WTC11 (cell line): ENCODE measurements around the gene S100PBP. TPM values are rescaled to one million over a fixed set of nuclear protein-coding genes. Genes with fewer than 3 reads are reported as not detected.

ENCODE experiments used
- ATAC-seq: fragments of 200-7000 bp; cut with Tn5 transposase; 2 replicates; pipeline ENCODE4 v1.10.0; 2021; ENCODE audit warnings: mild to moderate bottlenecking, moderate library complexity
- CTCF ChIA-PET: fragments of 300-600 bp; sonication (Branson Sonifier 250); formaldehyde crosslinking; loops from one replicate; lab custom pipeline; 2021; ENCODE audit warnings: antibody characterized with exemption; lab: Charles Lee
- POLR2A ChIA-PET: fragments of 350-600 bp; sonication (Branson Sonifier 250); formaldehyde crosslinking; loops from one replicate; lab custom pipeline; 2021; ENCODE audit warnings: antibody characterized with exemption; lab: Charles Lee
- DNase-seq: peaks from one replicate; pipeline ENCODE4 v3.0.0; 2021; ENCODE audit warnings: low spot score
- H3K27ac Mint-ChIP-seq: 2 replicates; pipeline ENCODE4 v1.8.0; 2021; ENCODE audit warnings: mixed read lengths
- H3K27me3 Mint-ChIP-seq: 2 replicates; pipeline ENCODE4 v1.8.0; 2021; ENCODE audit warnings: low read depth, mild to moderate bottlenecking, moderate library complexity, mixed read lengths
- H3K36me3 Mint-ChIP-seq: 2 replicates; pipeline ENCODE4 v1.8.0; 2021; ENCODE audit warnings: mixed read lengths
- H3K4me1 Mint-ChIP-seq: 2 replicates; pipeline ENCODE4 v1.8.0; 2022; ENCODE audit warnings: mixed read lengths
- H3K4me3 Mint-ChIP-seq: 2 replicates; pipeline ENCODE4 v1.8.0; 2021; ENCODE audit warnings: mild to moderate bottlenecking, moderate library complexity, mixed read lengths
- H3K9me3 Mint-ChIP-seq: 2 replicates; pipeline ENCODE4 v1.8.0; 2021; ENCODE audit warnings: mixed read lengths
- CDX4 ChIP-seq: fragments of 250-450 bp; sonication (Bioruptor Pico); IDR thresholded peaks from 2 replicates; pipeline ENCODE4 v1.9.0; 2021; ENCODE audit warnings: moderate library complexity, mild to moderate bottlenecking, inconsistent platforms, borderline replicate concordance
- E2F5 ChIP-seq: sonication (generic); formaldehyde crosslinking; IDR thresholded peaks from 2 replicates; pipeline ENCODE4 v1.8.1; 2022; ENCODE audit warnings: mild to moderate bottlenecking, moderate library complexity, missing genetic modification reagents
- FOXJ3 ChIP-seq: sonication (generic); formaldehyde crosslinking; IDR thresholded peaks from 2 replicates; pipeline ENCODE4 v1.9.0; 2021; ENCODE audit warnings: missing genetic modification reagents, mild to moderate bottlenecking, borderline replicate concordance
- GABPB1 ChIP-seq: sonication (generic); formaldehyde crosslinking; IDR thresholded peaks from 2 replicates; pipeline ENCODE4 v1.8.1; 2023; ENCODE audit warnings: mild to moderate bottlenecking, missing genetic modification reagents
- NFYB ChIP-seq: sonication (generic); formaldehyde crosslinking; conservative IDR thresholded peaks from 2 replicates; pipeline ENCODE4 v1.8.0; 2022; ENCODE audit warnings: low read depth, missing genetic modification reagents
- NR3C1 ChIP-seq: sonication (generic); formaldehyde crosslinking; conservative IDR thresholded peaks from 2 replicates; pipeline ENCODE4 v1.8.1; 2023; ENCODE audit warnings: low read depth, mild to moderate bottlenecking, missing genetic modification reagents
- OVOL2 ChIP-seq: fragments of 250-450 bp; sonication (Bioruptor Pico); IDR thresholded peaks from 2 replicates; pipeline ENCODE4 v1.9.0; 2021; ENCODE audit warnings: mild to moderate bottlenecking, borderline replicate concordance
- PRDM15 ChIP-seq: sonication (generic); formaldehyde crosslinking; IDR thresholded peaks from 2 replicates; pipeline ENCODE4 v1.8.0; 2022; ENCODE audit warnings: missing genetic modification reagents
- PRRX2 ChIP-seq: fragments of 250-450 bp; sonication (Bioruptor Pico); IDR thresholded peaks from 2 replicates; pipeline ENCODE4 v1.8.0; 2021; ENCODE audit warnings: mild to moderate bottlenecking
- TP53 ChIP-seq: sonication (generic); formaldehyde crosslinking; IDR thresholded peaks from 2 replicates; pipeline ENCODE4 v1.8.1; 2023; ENCODE audit warnings: mild to moderate bottlenecking, missing genetic modification reagents
- ZMAT4 ChIP-seq: fragments of 250-450 bp; sonication (Bioruptor Pico); IDR thresholded peaks from 2 replicates; pipeline ENCODE4 v1.9.0; 2021; ENCODE audit warnings: mild to moderate bottlenecking
- ZNF121 ChIP-seq: sonication (generic); formaldehyde crosslinking; IDR thresholded peaks from 2 replicates; pipeline ENCODE4 v1.8.0; 2023; ENCODE audit warnings: missing genetic modification reagents
- ZNF232 ChIP-seq: sonication (generic); formaldehyde crosslinking; IDR thresholded peaks from 2 replicates; pipeline ENCODE4 v1.8.0; 2022; ENCODE audit warnings: mild to moderate bottlenecking, missing genetic modification reagents
- total RNA-seq: library from RNA; stranded (reverse); gene quantifications from 3 replicates; pipeline ENCODE4 v1.2.3, GENCODE V29; 2021

S100PBP gene
- total RNA-seq, 1 experiment from 2014 or later: 62.9 TPM

- TF ChIP-seq PRDM15 (CRISPR knock-in tag) (no peak), E2F5 (CRISPR knock-in tag) (no peak), TP53 (CRISPR knock-in tag) (no peak), NR3C1 (no peak), NFYB (CRISPR knock-in tag) (no peak)
Measured at GRCh38 chr1:32811265-32811664, 6.2 kb upstream of the S100PBP start (continued).

- DNase-seq: no peak
- CTCF ChIA-PET: no interaction called here
- TF ChIP-seq FOXJ3 (CRISPR knock-in tag): no peak
- peak; percentile 83 for TF ChIP-seq ZNF121 (CRISPR knock-in tag)
- H3K27me3 Mint-ChIP-seq: no peaks in the 10 kb centered on the region
- peaks cover 64% of the 10 kb centered on the region for H3K36me3 Mint-ChIP-seq
- no peaks in the 10 kb centered on the region; the same call in 1 of the 2 replicates for H3K9me3 Mint-ChIP-seq
- H3K4me1 Mint-ChIP-seq: peaks cover 51% of the 10 kb centered on the region
- peak overlapping the region; percentile 50 for H3K27ac Mint-ChIP-seq
- no peak for ATAC-seq
- H3K4me3 Mint-ChIP-seq: no peak overlapping the region; the same call in 1 of the 2 replicates
- POLR2A ChIA-PET: interaction anchor here (0.6 kb wide), 1 partner anchor 302 kb away, joined by 3 read pairs; no protein-coding TSS in a partner anchor
Measured at GRCh38 chr1:32811917-32812316, 5.5 kb upstream of the S100PBP start.

- Mint-ChIP-seq H3K27me3 (no peaks in the 10 kb centered on the region), H3K27ac (peak overlapping the region; percentile 86), H3K36me3 (peaks cover 43% of the 10 kb centered on the region), H3K9me3 (no peaks in the 10 kb centered on the region; the same call in 1 of the 2 replicates), H3K4me3 (peak overlapping the region; percentile 4; the same call in 1 of the 2 replicates), H3K4me1 (peaks cover 60% of the 10 kb centered on the region)
- TF ChIP-seq CDX4 (CRISPR knock-in tag): no peak
- TF ChIP-seq GABPB1 (CRISPR knock-in tag): peak; percentile 88
- no peak for TF ChIP-seq PRRX2 (CRISPR knock-in tag)
- no peak for TF ChIP-seq ZNF232
- POLR2A ChIA-PET: no interaction called here
- DNase-seq: no peak
- CTCF ChIA-PET: interaction anchor here (1.1 kb wide), 1 partner anchor 59 kb away, joined by 3 read pairs; no protein-coding TSS in a partner anchor
- ATAC-seq: no peak
Measured at GRCh38 chr1:32813941-32814739, 3.3 kb upstream of the S100PBP start.

GRCh38 chr1:32816676-32817158 is 736 bp upstream of the S100PBP start:
- Mint-ChIP-seq H3K27me3 (no peaks in the 10 kb centered on the region), H3K27ac (peak overlapping the region; percentile 99), H3K9me3 (no peaks in the 10 kb centered on the region; the same call in 1 of the 2 replicates), H3K36me3 (peaks cover 18% of the 10 kb centered on the region)
- ChIA-PET CTCF (interaction anchor here (1.9 kb wide), 1 partner anchor 60 kb away, joined by 5 read pairs; no protein-coding TSS in a partner anchor), POLR2A (interaction anchor here (0.6 to 1.1 kb wide), 3 partner anchors 35 to 59 kb away, joined by 3 to 4 read pairs (median 3); no protein-coding TSS in a partner anchor)
- no peak for TF ChIP-seq OVOL2 (CRISPR knock-in tag)
- TF ChIP-seq ZMAT4 (CRISPR knock-in tag): 0 out of 2 replicates have a peak, but pooled peaks have one; percentile 51
- TF ChIP-seq, all 79 proteins: peak for 1
- peaks cover 56% of the 10 kb centered on the region for H3K4me1 Mint-ChIP-seq
- peak overlapping the region; percentile 100 for H3K4me3 Mint-ChIP-seq
- no peak for DNase-seq
- no peak for ATAC-seq
